EH (cell line): ENCODE data around the gene MFN2.
"Not testable (repeated sequence)": the region's sequence is repeated elsewhere in the genome, so short reads cannot be mapped to it uniquely, and the experiment has no call there.

Experiments
- DNase-seq: peaks from one replicate; pipeline ENCODE4 v3.0.0-alpha.2; 2015; ENCODE audit warnings: low read depth

Gene MFN2

DNA sequence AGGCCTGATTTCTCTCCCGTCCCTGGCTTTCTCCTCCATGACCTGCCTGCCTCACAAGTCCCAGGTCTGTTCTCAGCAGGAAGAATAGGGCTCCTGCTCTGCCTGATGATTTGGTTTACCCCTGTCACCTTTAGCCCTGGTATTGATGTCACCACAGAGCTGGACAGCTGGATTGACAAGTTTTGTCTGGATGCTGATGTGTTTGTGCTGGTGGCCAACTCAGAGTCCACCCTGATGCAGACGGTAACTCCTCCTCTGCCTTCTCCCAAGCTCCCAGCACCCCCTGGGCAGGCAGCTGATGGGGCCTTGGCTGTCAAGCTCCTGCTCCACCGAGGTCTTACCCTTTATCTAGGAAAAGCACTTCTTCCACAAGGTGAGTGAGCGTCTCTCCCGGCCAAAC, 18.4 kb downstream of the MFN2 start:
- DNase-seq: no peak

DNA sequence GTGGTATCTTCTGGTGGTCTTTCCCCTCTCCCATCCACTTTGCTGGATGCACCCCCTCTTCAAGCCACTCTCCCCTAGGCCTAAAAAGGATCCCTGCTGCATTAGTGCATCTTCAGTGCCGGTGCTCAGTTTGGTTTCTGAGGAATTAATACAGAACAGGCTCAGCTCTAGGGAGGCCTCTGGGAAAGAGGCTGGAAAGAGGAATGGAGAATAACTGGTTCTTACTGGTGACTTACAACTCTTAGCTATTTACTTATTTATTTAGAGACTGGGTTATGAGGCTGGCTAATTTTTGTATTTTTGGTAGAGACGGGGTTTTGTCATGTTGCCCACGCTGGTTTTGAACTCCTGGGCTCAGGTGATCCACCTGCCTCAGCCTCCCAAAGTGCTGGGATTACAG, 19.0 kb downstream of the MFN2 start:
- DNase-seq: no peak

DNA sequence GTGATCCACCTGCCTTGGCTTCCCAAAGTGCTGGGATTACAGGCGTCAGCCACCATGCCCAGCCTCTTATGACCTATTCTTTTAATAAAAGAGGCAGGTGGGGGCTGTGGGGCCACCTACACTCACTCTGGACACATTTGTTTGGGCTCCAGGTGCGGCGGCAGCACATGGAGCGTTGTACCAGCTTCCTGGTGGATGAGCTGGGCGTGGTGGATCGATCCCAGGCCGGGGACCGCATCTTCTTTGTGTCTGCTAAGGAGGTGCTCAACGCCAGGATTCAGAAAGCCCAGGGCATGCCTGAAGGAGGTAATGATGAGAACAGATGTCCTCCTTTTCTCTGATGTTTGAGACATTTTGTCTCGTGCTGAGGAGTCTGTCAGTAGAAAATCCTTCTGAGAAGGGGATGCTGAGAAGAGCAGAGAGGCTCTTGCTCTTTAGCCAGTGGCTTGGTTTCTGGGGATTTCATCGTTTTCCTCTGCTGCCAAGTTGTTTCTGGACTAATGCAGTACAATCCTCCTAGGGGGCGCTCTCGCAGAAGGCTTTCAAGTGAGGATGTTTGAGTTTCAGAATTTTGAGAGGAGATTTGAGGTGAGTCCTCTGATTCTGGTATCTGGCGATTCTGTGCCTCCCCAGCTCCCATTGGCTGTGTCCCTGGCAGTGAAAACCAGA, 21.1 kb downstream of the MFN2 start:
- DNase-seq: peak; percentile 52

DNA sequence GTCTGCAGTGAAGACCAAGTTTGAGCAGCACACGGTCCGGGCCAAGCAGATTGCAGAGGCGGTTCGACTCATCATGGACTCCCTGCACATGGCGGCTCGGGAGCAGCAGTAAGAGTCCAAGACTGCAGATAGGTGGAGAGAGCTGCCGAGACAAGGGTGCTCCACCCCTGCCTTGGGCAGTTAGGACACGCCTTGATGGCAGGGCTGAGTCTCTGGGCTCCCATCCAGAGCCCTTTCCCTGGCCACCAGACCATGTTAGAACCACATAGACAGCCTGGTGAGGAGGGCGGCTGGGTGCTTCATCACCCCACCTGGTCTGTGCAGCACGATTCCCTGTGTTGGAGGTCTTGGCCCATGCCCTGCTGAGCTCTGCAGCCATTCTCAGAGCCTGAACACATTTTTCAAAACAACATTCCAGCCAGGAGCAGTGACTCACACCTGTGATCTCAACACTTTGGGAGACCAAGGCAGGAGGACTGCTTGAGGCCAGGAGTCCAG, 21.8 kb downstream of the MFN2 start:
- no peak for DNase-seq

DNA sequence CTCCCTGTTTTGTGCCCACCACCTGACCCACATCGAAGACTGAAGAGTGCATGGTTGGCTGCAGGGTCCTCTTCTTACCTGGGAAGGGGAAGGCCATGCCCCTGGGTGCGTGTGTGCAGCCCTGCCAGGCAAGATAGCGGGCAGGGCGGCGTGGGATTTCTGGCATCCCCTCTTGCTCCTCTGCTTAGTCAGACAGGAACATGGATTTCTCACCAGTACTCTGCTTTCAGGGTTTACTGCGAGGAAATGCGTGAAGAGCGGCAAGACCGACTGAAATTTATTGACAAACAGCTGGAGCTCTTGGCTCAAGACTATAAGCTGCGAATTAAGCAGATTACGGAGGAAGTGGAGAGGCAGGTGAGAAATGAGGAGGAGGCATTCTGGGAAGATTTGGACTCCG, 23.5 kb downstream of the MFN2 start:
- no peak for DNase-seq

DNA sequence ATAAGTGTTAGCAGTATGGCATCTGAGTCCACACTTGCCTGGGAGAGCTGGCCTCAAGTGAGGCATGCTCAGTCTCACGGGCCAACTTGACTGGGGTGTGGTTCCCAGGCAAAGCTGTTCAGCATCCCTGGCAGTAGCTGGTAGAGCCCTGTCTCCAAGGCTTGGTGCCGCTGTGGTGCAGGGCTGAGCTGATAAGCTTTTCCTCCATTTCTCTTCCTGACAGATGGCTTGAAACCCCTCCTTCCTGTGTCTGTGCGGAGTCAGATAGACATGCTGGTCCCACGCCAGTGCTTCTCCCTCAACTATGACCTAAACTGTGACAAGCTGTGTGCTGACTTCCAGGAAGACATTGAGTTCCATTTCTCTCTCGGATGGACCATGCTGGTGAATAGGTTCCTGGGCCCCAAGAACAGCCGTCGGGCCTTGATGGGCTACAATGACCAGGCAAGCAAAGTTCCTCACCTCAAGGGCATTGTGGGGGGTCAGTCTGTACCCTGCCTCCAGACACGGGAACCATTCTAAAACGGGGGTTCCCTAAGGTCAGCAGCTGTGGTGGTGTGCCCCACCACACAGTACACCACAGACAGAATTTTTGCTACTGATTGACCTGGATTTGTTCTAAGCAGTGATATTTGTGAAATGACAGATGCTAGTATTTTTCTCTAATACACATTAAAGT, 25.4 kb downstream of the MFN2 start:
- no peak for DNase-seq

DNA sequence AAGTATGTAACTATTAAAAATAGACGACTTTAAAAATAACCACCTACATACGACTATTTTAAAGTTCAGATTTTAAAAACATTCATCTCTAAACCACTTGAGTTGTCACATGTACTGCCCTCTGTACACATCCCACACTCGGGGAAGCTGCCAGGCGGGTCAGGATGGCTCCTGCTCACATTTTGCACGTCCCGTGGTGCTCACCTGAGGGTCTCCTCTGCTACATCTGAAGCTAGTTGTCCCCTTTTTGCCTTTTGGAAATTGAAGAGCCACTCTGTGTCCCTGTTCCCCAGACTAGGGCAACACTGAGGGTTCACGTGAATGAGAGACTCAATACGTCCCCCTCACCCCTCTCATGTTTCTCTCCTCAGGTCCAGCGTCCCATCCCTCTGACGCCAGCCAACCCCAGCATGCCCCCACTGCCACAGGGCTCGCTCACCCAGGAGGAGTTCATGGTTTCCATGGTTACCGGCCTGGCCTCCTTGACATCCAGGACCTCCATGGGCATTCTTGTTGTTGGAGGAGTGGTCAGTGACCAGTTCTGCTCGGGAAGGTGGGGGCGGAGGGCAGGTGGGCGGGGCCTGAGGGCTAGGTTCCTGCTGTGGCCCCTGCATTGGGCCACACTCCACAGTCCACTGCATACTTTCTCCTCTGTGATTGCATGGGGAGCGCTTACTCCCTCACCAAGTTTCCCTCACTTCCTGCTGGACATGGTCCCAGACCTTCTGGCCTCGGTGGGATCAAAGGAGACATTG, 26.1 kb downstream of the MFN2 start:
- no peak for DNase-seq

DNA sequence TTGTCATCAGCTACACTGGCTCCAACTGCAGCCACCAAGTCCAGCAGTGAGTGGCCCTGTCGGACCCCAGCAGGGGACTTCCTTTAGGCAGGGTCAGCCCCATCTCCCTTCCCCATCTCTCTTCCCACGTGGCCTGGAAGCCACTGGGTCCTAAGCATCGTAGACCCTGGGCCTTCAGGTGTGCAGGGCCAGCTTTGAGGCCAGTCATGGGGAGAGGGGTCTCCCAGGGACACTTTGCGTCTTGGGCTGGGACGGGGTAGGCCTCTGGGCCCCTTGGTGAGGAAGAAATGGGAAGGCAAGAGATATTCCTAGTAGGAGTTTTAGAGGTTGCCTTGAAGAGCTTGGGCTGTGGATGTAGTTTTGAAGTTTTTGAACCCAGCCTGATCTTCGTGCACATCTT, 27.0 kb downstream of the MFN2 start:
- DNase-seq: no peak

DNA sequence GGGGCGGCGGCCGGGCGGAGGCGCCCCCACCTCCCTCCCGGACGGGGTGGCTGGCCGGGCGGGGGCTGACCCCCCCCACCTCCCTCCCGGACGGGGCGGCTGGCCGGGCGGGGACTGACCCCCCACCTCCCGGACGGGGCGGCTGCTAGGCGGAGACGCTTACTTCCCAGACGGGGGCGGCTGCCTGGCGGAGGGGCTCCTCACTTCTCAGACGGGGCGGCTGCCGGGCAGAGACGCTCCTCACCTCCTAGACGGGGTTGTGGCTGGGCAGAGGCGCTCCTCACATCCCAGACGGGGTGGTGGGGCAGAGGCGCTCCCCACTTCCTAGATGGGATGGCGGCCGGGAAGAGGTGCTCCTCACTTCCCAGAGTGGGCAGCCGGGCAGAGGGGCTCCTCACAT, 28.1 kb downstream of the MFN2 start:
- not testable (repeated sequence) for DNase-seq

DNA sequence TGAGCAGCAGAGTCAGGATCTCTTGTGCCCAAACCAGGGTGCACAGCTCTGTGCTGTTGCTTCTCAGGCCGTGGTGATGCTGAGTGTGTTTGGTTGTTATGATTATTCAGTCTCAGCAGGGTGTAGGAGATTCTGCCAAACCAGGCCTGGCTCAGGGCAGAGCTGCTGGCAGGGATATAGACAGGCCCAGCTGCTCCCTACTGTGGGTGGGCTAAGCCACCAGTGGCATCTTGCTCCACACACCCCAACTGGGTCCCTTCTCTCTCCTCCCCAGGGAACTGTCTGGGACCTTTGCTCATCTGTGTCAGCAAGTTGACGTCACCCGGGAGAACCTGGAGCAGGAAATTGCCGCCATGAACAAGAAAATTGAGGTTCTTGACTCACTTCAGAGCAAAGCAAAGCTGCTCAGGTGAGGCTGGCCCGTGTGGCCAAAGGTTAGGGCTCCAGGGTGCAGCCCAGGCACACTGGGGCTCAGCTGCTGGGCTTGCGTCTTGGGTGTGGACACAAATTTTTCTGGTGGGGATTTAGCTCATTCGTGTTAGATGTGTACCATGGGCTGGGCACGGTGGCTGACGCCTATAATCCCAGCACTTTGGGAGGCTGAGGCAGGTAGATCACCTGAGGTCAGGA, 29.2 kb downstream of the MFN2 start:
- no peak for DNase-seq

DNA sequence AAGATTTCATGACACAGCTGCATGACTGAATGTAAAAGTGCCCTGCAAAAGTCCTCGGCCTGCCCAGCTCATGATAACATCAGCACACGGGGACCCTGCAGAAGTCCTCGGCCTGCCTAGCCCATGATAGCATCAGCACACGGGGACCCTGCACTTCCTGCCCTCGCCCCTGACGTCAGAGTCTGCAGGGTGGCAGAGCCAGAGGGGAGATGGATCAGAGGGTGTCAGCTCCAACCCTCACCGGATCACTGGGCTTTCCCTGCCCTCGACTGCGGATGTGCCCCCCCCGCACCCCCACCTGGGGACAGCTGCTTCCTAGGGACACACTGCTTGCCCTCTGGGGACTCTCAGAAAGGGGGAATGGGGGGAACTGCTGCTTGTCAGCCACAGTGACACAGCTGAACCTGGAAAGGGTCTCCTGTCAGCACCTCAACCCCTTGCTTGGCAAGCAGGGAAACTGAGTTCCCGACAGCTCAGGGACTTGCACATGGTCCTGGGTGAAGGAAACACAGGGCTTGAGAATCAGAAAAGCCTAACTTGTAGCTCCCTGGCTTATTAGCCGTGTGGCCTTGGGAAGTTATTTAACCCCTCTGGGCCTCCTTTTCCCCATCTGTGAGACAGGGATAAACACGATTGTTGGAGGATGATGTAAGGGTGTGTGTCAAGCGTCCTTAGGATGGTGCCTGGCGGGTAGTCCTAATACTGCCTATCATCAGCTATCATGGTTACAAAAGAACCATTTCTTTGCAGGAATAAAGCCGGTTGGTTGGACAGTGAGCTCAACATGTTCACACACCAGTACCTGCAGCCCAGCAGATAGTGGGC, 30.7 kb downstream of the MFN2 start:
- no peak for DNase-seq

DNA sequence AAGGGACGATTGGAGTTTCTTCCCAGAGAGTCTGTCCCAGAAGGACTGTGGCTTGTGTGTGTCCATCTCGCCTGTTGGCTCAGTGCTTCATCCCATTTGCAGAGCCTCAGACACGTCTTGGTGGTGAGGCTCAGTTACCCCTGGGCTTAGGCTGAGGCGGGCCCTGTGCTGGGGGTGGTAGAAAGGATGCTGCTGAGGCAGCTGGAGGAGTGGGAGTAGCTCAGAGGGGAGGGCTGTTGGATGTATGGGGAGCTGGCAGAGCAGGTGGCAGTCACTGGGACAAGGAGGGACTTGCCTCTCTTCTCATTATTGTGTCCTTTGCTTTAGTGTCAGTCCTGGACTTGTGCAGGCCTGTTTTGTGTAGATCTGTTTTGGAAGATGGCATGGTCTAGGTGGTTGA, 31.8 kb downstream of the MFN2 start:
- DNase-seq: no peak

DNA sequence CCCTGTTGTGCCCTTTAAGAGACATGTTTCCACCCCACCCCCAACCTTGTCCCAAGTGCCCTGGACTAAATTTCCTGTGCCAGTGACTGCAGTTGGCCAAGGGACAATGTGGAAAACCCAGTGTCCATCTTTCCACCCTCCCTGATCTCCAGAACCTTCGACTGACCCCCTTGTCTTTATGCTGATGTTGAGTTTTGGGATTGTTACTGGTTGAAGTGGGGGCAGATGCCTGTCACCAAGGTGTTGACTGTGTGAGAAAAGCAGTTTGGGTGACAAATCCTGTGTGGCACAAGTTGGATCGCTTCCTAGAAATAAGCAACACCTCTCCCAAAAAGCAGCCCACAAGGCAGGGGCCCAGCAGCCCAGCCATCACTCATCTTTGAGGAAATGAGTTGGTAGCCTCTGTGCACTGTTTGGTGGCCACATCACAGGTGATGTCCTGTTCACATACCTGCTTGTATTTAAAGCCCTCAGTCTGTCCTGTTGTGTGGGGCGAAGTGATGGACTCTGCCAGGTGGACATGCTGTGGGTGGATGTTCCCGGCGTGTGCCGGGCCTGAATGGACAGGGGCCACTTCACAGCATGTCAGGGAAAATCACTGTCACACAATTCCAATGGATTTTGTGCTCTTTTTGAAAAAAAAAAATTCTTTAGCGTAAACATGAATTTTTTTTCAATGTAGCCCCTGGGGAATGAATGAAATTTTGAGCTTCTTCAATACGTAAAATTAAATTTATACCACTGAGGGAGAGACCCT, 32.5 kb downstream of the MFN2 start:
- DNase-seq: no peak

DNA sequence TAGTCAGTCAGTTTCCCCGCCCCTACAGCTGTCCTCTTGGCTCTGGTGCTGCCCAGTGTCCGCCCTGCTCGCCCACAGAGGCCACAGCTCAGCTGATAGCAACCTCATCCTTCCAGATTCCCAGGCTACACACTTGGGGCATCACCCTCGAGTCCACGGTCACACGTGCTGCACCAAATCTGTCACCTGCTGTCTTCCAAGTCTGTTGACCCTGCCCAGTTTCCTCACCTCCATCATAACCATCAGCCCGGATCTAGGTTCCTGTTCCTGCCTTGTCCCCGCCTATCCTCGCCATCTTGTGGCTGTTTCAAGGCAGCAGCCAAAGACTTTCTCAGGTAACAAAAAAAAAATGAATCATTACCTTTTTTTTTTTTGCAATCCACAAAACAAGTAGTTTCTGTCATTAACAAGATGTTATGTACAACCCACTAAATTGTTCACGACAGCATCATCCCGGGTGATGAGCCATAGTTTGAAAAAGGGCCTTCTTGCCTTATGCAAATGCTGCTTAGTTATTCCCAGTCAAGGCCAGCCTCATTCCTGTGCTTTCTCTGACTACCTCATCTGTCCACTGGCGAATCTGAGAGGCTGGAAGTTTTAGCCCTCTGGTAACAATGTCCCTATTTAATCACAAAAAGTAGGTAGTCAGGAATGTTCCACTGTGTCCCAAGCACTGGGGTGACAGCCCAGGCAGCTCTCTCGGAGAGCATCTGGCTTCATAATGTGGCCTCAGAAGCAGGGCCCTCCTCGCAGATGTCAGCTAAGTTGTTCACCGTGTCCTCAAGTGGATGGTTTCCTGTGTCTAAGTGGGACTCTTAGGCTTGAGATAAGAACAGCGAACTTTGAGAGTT, 34.1 kb downstream of the MFN2 start:
- peak; percentile 66 for DNase-seq

DNA sequence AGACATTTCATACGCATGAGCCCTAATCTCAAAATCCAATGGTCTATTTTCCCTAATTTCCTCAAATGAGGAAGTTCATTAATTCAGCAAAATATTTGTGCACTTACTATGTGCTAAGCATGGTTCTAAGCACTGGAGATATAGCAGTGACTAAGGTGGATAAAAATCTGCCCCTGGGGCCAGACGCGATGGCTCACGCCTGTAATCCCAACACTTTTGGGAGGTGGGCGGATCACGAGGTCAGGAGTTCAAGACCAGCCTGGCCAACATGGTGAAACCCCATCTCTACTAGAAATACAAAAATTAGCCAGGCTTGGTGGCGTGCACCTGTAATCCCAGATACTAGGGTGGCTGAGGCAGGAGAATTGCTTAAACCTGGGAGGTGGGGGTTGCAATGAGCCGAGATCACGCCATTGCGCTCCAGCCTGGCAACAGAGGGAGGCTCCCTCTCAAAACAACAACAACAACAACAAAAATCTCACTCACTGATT, 34.8 kb downstream of the MFN2 start:
- peak; percentile 78 for DNase-seq

DNA sequence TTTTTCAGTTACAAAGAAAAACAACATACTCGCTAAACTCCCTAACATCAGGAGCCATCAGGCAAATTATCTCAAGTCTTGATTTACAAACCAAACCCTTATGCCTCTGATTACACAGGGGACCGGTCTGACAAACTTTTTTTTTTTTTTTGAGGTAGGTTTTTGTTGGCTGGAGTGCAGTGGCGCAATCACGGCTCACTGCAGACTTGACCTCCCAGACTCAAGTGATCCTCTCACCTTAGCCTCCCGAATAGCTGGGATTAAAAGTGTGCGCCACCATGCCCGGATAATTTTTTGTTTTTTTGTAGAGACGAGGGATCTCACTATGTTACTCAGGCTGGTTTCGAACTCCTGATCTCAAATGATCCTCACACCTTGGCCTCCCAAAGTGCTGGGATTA, 35.3 kb downstream of the MFN2 start:
- no peak for DNase-seq

DNA sequence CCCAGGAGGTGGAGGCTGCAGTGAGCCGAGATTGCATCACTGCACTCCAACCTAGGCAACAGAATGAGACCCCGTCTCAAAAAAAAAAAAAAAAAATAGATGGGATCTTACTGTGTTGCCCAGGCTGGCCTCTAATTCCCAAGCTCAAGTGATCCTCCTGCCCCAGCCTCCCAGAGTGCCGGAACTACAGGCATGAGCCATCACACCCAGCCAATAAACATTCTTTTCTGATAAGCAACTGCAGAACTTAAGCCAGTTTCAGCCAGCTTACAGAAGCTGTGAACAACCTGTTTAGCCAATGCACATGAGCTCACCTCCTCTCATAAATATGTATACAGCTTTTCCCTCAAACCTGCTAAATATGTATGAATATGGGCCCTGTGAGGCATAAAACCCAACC, 35.9 kb downstream of the MFN2 start:
- no peak for DNase-seq

DNA sequence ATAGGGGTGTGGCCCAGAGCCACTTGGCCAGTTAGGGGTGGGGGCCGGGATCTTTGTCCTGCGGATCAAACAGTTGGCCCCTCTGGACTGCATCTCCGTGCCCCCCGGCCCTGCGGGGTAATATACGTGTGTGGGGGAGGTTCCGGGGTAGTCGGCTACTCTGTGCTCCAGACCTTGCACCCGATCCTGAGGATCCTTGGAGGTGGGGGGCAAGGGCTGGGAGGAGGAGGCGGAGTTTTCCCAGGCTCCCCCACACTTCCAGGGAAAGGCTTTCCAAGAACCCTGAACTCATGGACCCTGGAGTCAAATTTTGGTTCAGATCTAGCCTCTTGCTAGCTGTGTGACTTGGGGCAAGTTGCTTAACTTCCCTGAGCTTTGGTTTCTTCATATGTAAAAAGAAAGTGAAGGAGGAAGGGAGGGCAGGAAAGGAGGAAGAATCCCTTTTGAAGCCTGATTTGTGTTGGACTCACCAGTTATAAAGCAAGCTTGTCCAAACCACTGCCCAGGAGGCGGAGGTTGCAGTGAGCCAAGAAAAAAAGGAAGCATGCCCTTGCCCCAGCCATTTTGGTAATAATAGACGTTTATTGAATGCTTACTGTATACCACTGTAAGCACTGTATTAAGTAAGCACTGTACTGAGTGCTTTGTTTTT, 39.7 kb downstream of the MFN2 start:
- peak; percentile 24 for DNase-seq

DNA sequence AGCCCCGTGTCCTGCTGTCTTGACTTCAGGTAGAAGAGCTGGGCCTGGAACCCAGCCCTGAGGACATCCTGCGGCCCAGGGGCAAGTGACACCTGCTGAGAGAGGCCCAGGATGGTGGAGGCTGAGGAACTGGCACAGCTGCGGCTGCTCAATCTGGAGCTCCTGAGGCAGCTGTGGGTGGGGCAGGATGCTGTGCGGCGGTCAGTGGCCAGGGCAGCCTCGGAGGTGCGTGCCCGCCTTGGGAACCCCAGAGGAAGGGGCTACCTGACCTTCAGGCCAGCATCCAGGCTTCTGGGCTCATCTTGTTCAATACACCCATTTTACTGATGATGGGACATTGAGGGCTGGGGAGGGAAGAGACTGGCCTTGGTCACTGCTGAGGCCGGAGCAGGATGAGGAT, 41.4 kb downstream of the MFN2 start:
- no peak for DNase-seq
